Measurements from ENCODE around the gene SURF1.

DNA sequence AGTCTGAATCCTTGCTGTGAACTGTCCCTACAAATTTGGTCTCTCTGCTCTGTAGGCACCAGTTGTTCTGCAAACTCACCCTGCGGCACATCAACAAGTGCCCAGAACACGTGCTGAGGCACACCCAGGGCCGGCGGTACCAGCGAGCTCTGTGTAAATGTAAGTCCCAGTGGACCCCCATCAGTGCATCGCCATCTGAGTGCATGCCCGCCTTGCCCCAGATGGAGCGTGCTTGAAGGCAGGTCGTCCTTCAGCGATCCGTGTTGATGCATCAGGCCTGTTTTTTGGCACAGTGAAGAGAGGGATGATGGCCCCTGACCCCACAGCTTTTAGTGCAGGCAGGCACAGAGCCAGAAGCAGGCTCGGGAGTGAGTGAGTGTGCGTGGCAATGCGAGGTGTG is 1.4 kb upstream of the SURF1 start:
- TF ChIP-seq MYC (IDR thresholded peaks at IDR 0.05; ENCODE audit: low read depth, low read length) (no peak), POLR2A (IDR thresholded peaks at IDR 0.05; ENCODE audit: extremely low read depth, insufficient read length) (no peak)
- TF ChIP-seq, protein P1, sequence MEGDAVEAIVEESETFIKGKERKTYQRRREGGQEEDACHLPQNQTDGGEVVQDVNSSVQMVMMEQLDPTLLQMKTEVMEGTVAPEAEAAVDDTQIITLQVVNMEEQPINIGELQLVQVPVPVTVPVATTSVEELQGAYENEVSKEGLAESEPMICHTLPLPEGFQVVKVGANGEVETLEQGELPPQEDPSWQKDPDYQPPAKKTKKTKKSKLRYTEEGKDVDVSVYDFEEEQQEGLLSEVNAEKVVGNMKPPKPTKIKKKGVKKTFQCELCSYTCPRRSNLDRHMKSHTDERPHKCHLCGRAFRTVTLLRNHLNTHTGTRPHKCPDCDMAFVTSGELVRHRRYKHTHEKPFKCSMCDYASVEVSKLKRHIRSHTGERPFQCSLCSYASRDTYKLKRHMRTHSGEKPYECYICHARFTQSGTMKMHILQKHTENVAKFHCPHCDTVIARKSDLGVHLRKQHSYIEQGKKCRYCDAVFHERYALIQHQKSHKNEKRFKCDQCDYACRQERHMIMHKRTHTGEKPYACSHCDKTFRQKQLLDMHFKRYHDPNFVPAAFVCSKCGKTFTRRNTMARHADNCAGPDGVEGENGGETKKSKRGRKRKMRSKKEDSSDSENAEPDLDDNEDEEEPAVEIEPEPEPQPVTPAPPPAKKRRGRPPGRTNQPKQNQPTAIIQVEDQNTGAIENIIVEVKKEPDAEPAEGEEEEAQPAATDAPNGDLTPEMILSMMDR (IDR thresholded peaks at IDR 0.05; ENCODE audit: low read depth, low read length), result no peak

All from NB4 (cell line).